Stimulated activated naive CD8-positive, alpha-beta T cell treated with anti-CD3 and anti-CD28 coated beads, Interleukin-15, Interleukin-2, amounts not matched to agents 100 U/mL and 50 U/mL, for 24 hours (primary cell): Measurements from ENCODE around the gene CYP1A2.
"Not testable (repeated sequence)": the region's sequence is repeated elsewhere in the genome, so short reads cannot be mapped to it uniquely, and the experiment has no call there.

Source experiments
- ATAC-seq: fragments of 150-1000 bp; cut with Tn5 transposase; one replicate; pipeline ENCODE4 v1.10.0; 2021
- DNase-seq: peaks from one replicate; pipeline ENCODE4 v3.0.0; 2021

CYP1A2 gene

GRCh38 chr15:74776821-74777768 lies 28.4 kb downstream of the CYP1A2 start:
- peak; percentile 42 for ATAC-seq
- DNase-seq, result peak; percentile 71

GRCh38 chr15:74777769-74778598 lies 29.3 kb downstream of the CYP1A2 start:
- DNase-seq (no peak), ATAC-seq (no peak)

GRCh38 chr15:74778599-74778970 lies 29.9 kb downstream of the CYP1A2 start:
- ATAC-seq (no peak), DNase-seq (no peak)

GRCh38 chr15:74779162-74779648 lies 30.6 kb downstream of the CYP1A2 start:
- ATAC-seq (no peak), DNase-seq (no peak)

- no peak for DNase-seq
- peak; percentile 1 for ATAC-seq
Observed at GRCh38 chr15:74780523-74781430, 32.1 kb downstream of the CYP1A2 start.

GRCh38 chr15:74781431-74782258 lies 33.0 kb downstream of the CYP1A2 start, which contains the start of gene CSK:
TSS of gene CSK (plus strand) at chr15:74782080. CDS start at chr15:74798298, 16,218 bp downstream.
- ATAC-seq, result peak; percentile 42
- DNase-seq, result peak; percentile 86

GRCh38 chr15:74782259-74783071 lies 33.8 kb downstream of the CYP1A2 start:
- peak; percentile 2 for ATAC-seq
- peak; percentile 68 for DNase-seq

- DNase-seq, result peak; percentile 63
Observed at GRCh38 chr15:74783072-74783807, 34.6 kb downstream of the CYP1A2 start.

GRCh38 chr15:74783808-74784175 lies 35.1 kb downstream of the CYP1A2 start:
- ATAC-seq (no peak), DNase-seq (no peak)

More at GRCh38 chr15:74783072-74783807, 34.6 kb downstream of the CYP1A2 start:
- ATAC-seq, result no peak

- ATAC-seq (no peak), DNase-seq (peak; percentile 54)
Observed at GRCh38 chr15:74784426-74785193, 36.0 kb downstream of the CYP1A2 start.

- peak; percentile 57 for DNase-seq
- ATAC-seq, result no peak
Observed at GRCh38 chr15:74785194-74786032, 36.8 kb downstream of the CYP1A2 start.

GRCh38 chr15:74786081-74786480 lies 37.4 kb downstream of the CYP1A2 start:
- ATAC-seq, DNase-seq: not testable (repeated sequence)

GRCh38 chr15:74786551-74787165 lies 38.0 kb downstream of the CYP1A2 start:
- peak; percentile 36 for DNase-seq
- ATAC-seq, result no peak

- peak; percentile 73 for ATAC-seq
- DNase-seq, result peak; percentile 94
Observed at GRCh38 chr15:74787251-74788041, 38.8 kb downstream of the CYP1A2 start.

GRCh38 chr15:74788042-74788682 lies 39.5 kb downstream of the CYP1A2 start:
- ATAC-seq, result no peak
- DNase-seq, result no peak
